C1 segment of cervical spinal cord (tissue), 14 donors: ENCODE data around the gene SORCS3.

Experiments used
- DNase-seq, 14 donors: peaks; one replicate each; lab custom pipeline; 2025; lab: John Stamatoyannopoulos, UW

SORCS3 gene

DNA sequence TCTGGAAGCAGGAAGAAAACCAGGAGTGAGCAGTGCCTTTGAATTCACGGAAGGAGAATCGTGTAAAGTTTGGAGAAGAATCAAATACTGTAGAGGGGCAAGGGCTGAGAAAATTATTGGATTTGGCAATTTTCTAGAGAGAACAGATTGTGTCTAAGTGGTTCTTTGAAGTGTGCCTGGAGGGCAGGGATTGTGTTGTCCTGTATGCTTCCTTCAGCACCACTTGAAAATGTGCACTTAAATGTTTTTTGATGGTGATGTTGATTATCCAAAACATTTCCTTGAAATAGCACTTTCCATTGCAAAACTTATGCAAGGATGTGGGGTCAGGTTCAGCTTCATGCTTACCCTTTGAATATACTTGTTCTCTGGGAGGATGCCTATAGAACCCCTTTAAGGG, 360.2 kb downstream of the SORCS3 start:
- DNase-seq, result no peak

DNA sequence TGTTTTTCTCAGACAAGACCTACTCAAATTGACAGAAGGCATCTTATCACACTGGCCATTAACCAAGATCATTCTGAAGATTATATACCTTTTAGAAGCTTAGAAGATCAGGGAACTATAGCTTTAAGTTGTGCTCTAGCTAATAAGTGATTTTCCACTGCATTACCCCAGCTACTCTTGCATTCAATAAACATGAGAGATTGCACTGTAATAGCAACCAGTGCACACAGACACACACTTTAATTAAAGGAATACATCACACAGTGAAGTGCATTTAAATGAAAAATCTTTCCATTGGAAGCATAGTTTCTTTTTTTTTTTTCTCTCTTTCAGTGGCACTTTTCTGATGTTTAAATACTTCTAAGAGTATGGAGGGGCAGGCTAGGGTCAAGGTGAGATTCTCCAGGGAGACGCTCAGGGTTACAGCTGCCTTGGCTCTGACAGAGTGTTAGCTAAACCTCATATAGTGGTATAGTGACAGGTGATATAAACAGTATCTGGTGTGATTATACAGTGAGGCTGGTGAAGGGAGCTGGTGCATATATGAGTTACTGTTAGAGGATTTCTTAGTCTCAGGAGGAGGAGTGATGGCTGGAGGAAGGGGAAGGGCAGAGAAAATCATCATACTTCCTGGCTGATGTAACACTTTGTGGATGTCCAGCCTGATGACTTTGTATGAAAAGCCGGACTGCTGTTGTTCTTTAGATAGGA, 369.5 kb downstream of the SORCS3 start:
- DNase-seq, result no peak

DNA sequence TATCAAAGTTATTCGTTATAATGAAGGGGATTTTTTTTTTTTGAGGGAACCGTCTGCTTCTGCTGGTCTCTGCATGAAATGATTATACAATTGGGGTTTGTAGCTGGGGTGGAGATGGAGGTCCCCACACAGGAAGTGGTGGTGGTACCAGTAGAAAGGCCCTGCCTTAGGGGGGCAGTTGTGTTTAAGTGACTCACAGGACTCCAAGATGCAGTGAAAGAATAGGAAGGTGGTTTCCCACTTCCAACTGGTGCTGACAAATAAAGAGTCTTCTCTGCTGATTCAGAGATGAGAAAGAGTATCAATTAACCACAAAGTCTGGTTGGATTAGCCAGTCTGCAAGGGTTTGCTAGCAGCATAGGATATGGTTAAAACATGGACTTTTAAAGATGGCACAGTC, 376.0 kb downstream of the SORCS3 start:
- no peak for DNase-seq

DNA sequence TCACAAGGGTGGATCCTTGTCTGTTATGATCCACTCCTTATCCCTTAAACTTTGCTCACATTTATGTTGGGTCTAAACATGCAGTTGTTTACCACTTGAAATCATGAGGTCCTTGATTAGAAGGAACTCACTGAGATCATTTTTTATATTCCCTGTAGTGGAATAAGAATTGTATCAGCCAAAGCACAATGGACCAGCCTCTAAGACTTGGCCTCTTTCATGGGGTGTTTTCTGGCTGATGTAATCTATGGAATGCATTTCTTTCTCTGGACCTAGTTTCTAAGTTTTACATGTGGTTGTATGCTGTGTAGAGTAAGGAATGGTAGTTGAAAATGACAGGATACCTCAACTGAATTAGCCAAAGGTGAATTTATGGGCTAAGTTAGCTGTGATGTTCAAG, 376.6 kb downstream of the SORCS3 start:
- DNase-seq, result no peak

DNA sequence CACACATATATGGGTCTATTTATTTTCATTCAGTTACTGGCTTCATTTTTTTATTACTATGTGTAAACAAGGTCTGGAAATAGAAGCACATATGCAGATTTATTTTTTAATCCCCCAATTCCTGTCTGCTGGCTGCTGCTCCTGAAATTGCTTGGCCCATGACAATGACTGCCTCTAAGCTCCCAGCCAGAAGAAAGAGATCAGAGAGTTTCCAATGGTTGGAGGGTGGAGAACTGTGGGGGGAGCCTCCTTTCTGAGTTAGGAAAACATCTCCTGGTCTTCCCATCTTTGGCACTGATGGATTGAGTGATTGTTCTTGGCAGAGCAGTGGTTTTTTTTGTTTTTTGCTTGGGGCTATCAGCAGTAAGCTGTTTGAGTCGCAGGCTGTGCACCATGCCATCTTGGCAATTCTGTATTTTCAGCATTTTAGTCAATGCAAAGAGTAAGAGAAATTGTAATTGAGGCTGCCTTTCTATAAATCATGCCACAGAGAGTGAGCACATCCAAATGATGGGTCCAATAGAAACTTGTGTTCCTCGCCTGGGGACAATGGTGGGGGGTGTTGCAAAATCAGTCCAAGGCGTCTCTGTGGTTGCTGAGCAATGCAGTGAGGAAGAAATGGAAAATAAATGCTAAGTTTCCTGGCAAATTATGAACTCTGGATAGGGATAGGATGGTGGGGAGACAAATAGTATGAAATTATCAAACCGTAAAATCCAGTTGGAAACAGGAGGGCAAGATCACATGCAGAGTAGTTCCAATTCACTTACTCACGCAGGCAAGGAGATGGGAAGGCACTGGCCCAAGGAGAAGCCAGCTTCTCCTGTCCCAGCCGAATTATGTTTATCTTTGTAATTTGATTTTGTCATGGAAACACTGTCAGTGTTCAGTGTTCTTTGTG, 382.4 kb downstream of the SORCS3 start:
- DNase-seq, result no peak

DNA sequence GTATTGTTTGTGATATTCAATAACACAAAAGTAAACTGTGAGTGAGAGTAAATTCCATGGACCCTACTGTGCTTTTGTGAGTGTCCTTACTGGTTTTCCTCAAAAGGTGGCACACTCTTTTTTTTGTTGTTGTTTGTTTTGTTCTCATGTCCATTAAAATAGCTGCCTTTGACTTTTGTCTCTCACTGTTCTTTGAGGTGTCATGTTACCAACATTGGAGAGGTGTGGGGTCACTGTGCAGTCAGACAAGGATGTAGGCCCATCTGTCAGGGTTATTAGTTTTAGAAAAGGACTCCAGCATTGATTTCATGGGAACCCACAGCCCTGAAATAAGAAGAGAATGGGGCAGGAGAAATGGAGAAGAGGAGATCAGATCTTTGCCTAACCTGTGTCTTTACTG, 383.1 kb downstream of the SORCS3 start:
- no peak for DNase-seq

DNA sequence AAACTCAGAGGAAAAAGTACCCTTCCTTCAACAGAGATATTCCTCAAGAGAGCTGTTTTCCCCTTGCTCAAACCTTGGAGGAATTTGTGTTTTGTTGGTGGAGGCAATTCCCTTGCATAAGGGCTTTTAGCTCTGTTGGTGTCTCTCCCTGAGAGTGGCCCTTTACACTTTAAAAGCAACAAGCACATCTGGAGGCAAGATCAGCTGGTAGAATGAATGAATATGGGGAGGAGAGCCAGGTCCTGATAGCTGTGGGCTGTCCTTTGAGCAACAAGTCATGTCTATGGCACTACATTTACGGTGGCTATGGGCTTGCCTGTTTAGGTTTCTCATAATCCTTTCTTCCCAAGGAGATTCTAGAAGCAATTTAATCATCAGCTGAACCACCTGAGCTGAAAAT, 384.0 kb downstream of the SORCS3 start:
- DNase-seq, result no peak

DNA sequence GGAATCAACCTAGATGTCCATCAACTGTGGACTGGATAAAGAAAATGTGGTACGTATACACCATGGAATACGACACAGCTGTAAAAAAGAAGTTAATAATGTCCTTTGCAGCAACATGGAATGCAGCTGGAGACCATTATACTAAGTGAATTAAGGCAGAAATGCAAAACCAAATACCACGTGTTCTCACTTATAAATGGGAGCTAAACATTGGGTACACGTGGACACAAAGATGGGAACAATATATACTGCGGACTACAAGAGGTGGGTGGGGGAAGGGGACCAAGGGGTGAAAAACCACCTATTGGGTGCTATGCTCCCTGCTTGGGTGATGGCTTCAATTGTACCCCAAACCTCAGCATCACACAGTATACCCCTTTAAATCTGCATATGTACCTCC, 385.5 kb downstream of the SORCS3 start:
- no peak for DNase-seq

DNA sequence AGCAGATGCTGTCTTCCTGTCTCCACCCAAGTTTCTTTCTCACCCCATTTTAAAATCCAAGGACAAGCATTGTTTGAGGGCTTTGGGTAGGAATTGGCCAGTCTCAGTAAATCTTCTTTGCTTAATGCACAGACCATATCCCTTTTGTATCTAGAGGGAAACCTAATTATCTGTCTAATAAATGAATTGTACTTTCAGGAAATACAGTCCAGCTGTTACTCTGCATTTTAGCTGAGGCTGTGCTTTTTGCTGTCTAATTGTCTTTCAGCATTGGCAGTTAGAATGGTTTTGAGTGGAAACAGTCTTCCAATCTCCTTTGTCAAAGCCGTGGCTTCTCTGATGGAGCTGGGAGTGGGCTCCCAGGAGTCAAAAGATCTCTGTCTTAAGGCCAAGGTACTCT, 388.2 kb downstream of the SORCS3 start:
- no peak for DNase-seq

DNA sequence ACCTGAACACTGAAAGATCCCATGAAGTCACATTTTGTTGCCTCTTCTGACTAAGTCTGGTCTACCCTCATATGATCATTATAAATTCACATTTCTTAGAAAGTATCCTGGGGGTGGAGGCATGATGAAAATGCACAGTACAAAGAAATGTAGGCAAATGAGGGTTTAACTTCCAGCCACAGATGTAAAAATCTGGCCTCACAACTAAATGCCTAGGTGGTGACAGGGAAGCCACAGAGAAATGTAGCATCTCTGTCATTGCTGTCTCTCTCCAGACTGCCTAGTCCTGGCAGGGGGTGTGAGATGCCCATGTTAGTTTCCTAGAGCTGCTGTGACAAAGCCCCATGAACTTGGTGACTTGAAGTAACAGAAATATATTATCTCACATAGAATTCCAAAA, 395.9 kb downstream of the SORCS3 start:
- no peak for DNase-seq

DNA sequence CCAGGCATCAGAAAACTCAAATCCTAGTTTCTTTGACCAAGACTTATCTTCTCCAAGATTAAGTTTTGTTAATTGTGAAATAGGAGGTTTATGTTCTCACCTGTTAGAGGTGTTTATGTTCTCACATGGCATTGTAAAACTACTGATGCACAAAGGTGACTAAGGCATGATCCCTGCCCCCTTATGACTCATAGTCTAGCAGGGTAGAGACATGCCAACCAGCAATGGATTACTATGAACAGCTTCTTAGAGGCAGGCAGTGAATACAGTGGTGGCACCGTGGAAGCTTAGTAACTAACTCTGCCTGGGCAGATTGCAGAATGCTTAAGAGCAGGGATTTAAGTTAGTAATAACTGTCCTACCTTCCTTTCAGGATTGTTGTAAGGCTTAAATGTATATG, 400.9 kb downstream of the SORCS3 start:
- no peak for DNase-seq

DNA sequence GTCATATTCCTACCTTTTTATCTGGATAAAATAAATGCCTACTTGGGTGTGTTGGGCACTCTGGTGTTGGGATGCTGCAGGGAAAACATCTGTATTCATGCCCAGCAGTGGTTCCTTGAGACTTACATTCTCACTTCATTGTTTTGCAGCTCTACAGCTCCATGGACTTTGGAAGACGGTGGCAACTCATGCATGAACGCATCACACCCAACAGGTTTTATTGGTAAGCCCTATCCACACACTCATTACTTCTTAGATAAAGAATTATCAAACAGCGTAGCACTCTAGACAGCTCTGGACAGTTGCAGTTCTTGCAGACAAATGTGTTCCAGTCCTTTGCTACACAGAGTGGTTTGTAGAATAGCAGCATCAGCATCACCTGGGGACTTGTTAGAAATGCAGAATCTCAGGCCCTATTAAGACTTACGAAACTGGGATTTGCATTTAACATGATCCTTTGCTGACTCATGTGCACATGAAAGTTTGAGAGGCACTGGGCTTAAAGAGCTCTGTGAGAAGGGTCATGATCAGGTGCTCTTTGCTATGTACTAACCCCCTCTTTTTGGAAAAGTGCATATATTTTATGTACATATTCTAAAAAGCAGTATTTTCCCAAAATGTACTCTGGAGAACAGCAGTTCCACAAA, 401.9 kb downstream of the SORCS3 start:
- DNase-seq, result no peak

DNA sequence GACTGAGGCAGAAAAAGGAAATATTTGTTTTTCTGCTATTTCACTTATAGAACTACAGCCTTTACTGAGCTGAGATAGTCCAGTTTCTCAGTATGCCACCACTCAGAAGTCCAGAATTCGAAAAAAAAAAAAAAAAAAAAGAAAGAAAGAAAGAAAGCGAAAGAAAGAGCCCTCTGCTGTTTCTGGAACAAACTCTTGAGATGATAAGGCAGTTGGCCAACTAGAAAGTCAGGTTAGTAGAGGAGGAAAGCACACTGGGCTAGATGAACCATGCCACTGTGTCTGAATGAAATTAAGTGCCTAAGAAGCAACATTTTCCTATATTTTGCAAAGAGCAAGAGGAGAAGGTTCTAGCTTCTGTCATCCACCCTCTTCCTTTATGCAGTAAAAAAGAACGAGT, 403.8 kb downstream of the SORCS3 start:
- DNase-seq, result no peak

DNA sequence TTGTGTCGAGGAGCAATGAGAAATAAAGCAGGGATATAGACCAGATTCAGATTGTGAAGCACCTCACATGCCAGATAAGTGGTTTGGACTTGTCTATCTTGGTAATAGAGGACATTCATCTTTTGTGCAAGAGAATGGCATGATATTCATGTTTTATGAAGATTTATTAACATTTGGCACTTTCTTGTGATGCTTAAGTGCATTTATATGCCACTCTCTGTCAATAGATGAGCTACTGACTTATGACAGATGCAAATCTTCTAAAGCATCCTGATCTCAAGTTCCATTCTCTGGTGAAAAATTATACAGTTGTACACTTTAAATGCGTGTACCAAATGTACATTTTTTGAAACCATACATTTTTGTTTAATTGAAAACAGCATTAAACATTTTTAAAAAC, 415.3 kb downstream of the SORCS3 start:
- DNase-seq, result no peak

DNA sequence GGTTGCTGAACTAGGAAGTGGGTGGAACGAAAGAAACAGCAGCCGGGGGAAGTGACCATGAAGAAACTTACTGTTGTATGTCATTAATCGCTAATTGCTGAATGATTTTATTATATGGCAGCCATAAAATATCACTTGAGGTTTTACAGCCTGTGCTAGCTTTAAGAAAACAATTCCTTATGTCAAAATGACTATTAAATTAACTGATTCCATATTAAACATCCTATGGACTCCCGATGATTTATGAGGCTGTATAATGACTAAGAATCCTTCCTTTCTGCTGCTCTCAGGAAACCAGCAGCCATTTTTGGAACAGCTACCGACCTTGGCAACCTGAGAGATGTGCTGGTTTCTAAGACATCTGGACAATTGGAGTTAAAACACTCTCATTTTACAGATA, 421.9 kb downstream of the SORCS3 start:
- DNase-seq, result no peak

DNA sequence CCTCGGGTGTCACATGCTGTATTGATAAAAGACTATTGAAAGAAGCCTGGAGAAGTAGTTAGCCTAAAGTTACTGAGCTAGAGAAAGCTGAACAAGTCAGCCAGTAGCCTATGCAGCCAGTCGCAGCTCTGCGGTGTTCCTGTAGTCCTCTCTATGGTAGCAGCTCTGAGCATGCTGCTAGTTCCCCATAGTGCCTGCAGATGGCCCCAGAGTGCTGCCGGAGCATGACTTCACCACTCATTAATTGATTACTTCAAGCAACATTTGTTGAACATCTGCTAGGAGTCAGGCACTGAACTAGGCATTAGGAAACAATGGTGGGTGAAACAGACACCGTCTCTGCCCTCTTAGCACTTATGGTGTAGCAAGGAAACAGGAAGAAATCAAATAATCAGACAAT, 422.7 kb downstream of the SORCS3 start:
- DNase-seq, result peak in 1 of 14 donors; percentile 2

DNA sequence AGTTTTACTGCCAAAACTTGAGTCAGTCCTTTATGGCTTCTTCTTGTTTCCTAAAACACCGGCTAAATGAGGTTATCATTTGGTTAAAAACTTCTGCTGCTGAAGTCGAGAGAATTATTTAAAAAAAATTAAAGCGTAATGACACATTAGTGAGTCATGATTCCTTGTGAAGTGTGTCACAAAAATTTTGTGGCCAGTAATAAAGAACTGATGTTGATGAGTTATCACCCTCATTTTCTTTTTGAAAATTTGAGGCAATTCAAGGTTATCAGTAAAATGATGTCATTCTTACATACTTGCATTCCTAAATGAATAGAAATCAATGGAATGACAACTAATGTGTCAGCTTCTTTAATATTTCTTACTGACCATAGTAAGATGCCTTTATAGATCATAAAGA, 427.4 kb downstream of the SORCS3 start:
- DNase-seq, result no peak

DNA sequence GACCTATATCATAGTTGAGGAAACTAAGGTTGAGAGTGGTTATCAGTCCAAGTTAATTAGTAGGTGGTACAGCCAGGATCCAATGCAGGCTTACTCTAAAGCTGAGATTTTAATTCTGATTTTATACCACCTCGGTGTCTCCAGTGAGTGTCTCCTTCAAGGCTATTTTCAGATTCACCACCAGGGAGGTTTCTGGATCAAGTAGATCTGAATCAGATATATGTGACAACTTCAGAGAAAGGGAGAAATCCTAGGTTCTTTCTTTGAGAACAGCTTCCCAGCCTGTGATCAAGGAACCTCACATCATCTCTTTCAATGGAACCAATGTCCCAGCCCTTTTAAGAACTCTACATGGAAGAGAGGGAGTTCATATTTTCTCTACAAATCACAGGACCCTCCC, 429.2 kb downstream of the SORCS3 start:
- no peak for DNase-seq

DNA sequence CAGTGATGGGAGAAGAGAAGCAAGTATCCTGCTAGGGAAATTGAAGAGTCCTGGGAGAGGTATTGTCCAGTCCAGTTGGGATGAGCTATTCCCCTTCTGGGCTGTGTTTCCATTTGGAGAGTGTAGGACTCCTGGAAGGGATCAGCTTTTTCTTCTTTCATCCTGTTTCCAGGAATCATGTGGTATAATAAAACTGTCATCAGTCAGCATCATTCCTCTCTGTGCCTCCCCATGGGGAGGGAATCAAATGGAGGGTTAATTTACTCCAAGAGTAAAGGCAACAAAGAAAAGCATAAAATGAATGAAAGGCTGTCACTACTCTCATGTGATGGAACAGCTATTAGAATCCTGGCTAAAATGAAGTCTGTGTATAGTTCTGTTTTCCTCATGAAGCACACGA, 429.9 kb downstream of the SORCS3 start:
- no peak for DNase-seq

DNA sequence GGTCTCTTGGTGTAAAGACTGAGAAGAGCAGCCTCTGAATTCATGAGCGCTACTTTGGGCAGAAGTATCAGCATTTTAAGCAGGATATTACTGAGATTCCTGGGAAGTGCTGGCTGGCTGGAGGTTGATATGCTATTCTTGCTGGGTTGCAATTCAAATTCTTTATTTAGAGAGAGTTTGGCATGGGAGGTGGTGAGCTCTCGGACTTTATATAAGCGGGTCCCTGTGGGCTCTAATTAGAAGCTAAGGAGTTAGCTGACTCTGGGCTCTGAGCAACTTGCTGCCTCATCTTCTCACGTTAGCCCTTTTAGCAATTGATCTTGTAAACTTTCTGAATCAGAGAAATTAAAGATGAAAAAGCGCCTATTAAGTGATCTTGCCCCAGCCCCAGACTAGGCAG, 430.9 kb downstream of the SORCS3 start:
- no peak for DNase-seq

DNA sequence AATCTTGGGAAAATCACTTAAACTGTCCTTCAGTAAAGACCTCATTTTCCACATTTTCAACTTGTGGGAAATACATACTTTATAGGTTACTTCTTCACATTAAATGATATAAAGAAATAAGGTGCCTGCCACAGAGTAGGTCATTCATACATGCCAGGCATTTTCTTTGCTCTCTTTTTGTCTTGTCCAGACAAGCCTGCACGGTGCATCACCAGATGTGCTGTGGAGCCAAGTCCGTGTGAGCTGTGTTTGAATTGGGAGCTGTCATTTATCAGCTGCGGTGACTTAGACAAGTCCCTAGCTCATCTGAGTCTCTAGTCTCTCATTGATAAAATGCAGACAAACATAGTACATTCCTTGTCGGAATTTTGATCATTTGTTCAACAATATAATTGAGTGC, 432.9 kb downstream of the SORCS3 start:
- no peak for DNase-seq

DNA sequence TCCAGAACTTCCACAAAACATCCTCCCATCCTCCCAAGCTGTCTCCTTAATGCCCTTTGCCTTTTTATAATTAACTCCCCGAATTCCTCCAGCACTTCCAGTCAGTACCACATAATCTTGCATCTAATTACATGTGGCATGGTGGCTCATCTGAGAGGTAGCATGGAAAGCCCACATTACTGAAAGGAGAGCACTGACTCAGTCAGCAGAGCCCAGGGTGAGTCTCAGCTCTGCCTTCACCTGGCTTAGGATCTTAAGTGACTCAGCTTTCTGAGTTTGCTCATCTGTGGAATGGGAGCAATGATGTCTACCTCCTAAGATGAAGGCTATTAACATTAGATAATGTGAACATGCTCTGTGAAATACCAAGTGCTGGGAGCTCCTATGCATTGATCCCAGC, 433.9 kb downstream of the SORCS3 start:
- no peak for DNase-seq

DNA sequence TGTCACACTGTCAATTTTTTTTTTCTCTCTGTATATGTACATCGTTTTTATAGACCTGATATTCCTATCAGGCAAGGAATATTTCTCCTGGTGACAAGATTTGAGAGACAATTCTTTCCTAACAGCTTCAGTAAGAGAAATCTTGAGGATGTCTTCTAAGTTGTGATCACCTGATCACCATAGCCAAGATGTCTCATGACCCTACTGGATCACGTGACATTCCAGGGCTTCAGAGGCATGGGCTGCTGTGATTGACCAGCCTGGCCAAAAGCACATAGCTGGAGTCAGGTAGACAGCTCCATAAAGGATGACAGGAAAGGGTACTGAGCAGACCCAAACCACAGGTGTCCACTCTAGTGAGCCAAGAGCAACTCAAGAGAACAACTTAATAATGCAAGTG, 444.9 kb downstream of the SORCS3 start:
- DNase-seq, result no peak
